ENCODE measurements around the gene DAAM1. TPM values are rescaled to one million over a fixed set of nuclear protein-coding genes. Genes with fewer than 3 reads are reported as not detected.

Gene DAAM1
- polyA plus RNA-seq, 1 experiment, result 9.8 TPM

DNA sequence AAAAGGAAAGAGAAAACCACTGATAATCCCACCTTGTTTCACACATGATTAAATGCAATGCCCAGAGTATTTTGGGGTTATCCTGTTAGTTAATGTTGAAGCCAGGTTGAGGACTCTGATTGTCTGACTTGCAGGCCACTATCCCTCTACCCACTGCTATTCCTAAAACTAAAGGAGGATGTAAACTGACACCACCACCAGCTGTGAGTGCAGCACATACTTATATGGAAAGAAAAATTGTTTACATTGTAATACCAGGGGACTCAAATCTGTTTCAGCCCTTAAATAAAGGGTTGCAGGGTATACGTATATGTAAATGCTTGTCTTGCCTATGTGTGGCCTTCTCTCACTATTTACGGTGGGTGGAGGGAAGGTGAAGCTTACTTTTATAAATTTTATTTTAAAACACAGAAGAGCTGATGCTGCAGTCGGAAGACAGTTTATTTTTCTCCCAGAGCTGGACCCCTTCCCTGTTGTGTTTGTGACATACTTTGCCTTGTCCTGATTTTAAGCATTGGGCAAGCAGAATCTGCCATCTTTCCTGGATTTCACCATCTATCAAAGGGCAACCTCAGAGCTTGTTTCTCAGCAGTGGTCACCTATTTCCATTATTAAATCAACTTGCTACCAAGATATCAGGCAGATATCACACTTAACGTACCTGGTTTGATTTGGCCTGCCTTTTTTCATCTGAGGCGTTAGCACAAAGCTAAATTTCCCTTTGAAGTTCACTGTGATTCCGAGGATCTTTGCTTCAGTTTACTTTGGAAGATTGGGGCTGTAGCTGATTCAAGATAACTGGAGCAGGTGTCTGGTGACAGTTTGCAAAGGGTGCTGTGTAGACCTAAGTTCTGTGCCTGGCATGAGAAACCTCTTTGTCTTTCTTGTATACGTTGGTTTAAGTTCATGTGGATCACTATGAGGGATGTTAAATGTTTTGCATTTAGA, 25.2 kb downstream of the DAAM1 start:
- ChIA-PET CTCF (interaction anchor here (0.8 to 1.4 kb wide), 3 partner anchors 23 to 230 kb away, joined by 3 to 4 read pairs (median 3); no protein-coding TSS in a partner anchor), POLR2A (interaction anchor here (0.6 to 1.9 kb wide), 5 partner anchors 10 to 120 kb away, joined by 3 to 10 read pairs (median 5); partner anchors contain the start of gene DAAM1)
- Histone ChIP-seq H3K27me3 (ENCODE audit: control insufficient read depth, insufficient read depth, low read length) (no peaks in the 10 kb centered on the region), H3K9me3 (ENCODE audit: control insufficient read depth, insufficient read depth, low read length) (no peaks in the 10 kb centered on the region), H3K27ac (ENCODE audit: low read depth, low read length) (no peak overlapping the region), H3K4me3 (ENCODE audit: low read depth, low read length) (no peak overlapping the region)
- DNase-seq (ENCODE audit: low read depth, low spot score), result peak; percentile 23
- TF ChIP-seq, protein P1, sequence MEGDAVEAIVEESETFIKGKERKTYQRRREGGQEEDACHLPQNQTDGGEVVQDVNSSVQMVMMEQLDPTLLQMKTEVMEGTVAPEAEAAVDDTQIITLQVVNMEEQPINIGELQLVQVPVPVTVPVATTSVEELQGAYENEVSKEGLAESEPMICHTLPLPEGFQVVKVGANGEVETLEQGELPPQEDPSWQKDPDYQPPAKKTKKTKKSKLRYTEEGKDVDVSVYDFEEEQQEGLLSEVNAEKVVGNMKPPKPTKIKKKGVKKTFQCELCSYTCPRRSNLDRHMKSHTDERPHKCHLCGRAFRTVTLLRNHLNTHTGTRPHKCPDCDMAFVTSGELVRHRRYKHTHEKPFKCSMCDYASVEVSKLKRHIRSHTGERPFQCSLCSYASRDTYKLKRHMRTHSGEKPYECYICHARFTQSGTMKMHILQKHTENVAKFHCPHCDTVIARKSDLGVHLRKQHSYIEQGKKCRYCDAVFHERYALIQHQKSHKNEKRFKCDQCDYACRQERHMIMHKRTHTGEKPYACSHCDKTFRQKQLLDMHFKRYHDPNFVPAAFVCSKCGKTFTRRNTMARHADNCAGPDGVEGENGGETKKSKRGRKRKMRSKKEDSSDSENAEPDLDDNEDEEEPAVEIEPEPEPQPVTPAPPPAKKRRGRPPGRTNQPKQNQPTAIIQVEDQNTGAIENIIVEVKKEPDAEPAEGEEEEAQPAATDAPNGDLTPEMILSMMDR (IDR thresholded peaks at IDR 0.05; ENCODE audit: low read depth, low read length), result no peak

DNA sequence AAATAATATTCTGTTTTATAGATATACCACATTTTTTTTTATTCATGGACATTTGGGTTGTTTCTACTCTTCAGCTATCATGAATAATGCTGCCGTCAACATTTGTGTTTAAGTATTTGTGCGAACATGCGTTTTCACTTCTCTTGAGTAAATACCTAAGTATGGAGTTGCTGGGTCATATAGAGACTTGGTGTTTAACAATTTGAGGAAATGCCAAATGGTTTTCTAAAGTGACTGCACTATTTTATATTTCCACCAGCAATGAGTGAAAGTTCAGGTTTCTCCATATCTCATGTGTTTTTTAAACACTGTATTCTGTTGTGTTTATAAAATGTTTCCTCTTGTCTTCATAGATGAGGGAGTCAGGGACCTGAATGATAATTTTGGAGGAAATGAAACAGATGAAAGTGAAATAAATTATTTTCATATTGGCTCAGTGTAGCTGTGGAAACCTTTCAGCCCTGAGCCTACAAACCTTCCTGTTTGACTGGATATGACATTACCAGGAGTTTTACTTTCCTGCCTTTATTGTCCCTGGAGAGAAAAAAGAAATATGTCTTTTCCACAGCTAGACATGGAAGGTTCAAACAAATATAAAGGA, 26.3 kb downstream of the DAAM1 start:
- no peak for DNase-seq (ENCODE audit: low read depth, low spot score)
- H3K27me3 ChIP-seq (ENCODE audit: control insufficient read depth, insufficient read depth, low read length), result no peaks in the 10 kb centered on the region
- no peak overlapping the region for H3K27ac ChIP-seq (ENCODE audit: low read depth, low read length)
- H3K4me3 ChIP-seq (ENCODE audit: low read depth, low read length), result no peak overlapping the region
- no peaks in the 10 kb centered on the region for H3K9me3 ChIP-seq (ENCODE audit: control insufficient read depth, insufficient read depth, low read length)
- ChIA-PET POLR2A (no interaction called here), CTCF (interaction anchor here (1.3 kb wide), 1 partner anchor 91 kb away, joined by 3 read pairs; no protein-coding TSS in a partner anchor)
- TF ChIP-seq, protein P1 (IDR thresholded peaks at IDR 0.05; ENCODE audit: low read depth, low read length), result no peak

DNA sequence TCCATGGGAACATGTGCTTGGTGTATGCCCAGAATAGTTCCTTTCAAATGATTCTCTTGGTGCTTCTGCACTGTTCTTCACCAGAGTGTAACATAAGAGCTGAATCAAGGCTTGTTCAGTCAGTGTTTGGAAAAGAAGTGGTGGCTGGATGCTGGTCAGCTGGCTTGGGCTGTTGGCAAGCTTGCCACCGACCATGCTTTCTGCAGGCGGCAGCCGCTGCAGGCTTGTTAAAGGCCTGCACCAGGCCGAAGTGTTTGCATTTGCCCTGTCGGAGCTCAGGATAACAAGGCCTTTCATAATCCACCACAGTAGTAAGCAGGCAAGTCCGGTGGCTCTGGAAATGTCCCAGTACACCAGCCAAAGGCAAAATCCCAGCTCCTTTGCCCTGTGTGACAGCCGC, 26.9 kb downstream of the DAAM1 start:
- Histone ChIP-seq H3K4me3 (ENCODE audit: low read depth, low read length) (no peak overlapping the region), H3K27me3 (ENCODE audit: control insufficient read depth, insufficient read depth, low read length) (no peaks in the 10 kb centered on the region), H3K27ac (ENCODE audit: low read depth, low read length) (no peak overlapping the region), H3K9me3 (ENCODE audit: control insufficient read depth, insufficient read depth, low read length) (no peaks in the 10 kb centered on the region)
- TF ChIP-seq, protein P1 (IDR thresholded peaks at IDR 0.05; ENCODE audit: low read depth, low read length), result no peak
- peak; percentile 47 for DNase-seq (ENCODE audit: low read depth, low spot score)
- POLR2A ChIA-PET, result no interaction called here
- CTCF ChIA-PET, result interaction anchor here (1.3 kb wide), 1 partner anchor 92 kb away, joined by 3 read pairs; no protein-coding TSS in a partner anchor

DNA sequence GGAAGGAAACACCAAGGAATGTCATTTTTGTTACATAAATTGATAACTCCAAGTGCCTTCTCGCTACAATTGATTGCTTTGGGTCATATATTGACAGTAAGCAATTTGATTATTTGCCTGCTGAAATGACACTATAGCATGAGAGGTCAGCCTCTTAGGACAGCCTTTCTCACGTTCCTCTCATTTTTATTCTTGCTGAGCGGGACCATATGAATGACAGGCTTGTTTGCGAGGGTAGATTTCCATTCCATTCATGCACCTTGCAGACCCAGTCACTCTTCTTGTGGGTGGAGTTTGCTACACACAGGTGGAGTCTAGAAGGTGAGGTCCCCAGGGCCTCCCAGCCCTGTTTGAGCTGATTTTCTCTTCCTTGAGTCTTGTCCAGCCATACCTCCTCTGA, 27.3 kb downstream of the DAAM1 start:
- Histone ChIP-seq H3K9me3 (ENCODE audit: control insufficient read depth, insufficient read depth, low read length) (no peaks in the 10 kb centered on the region), H3K27ac (ENCODE audit: low read depth, low read length) (no peak overlapping the region), H3K27me3 (ENCODE audit: control insufficient read depth, insufficient read depth, low read length) (no peaks in the 10 kb centered on the region), H3K4me3 (ENCODE audit: low read depth, low read length) (no peak overlapping the region)
- DNase-seq (ENCODE audit: low read depth, low spot score), result no peak
- ChIA-PET POLR2A (no interaction called here), CTCF (interaction anchor here (1.3 kb wide), 1 partner anchor 92 kb away, joined by 3 read pairs; no protein-coding TSS in a partner anchor)
- TF ChIP-seq, protein P1 (IDR thresholded peaks at IDR 0.05; ENCODE audit: low read depth, low read length), result no peak

DNA sequence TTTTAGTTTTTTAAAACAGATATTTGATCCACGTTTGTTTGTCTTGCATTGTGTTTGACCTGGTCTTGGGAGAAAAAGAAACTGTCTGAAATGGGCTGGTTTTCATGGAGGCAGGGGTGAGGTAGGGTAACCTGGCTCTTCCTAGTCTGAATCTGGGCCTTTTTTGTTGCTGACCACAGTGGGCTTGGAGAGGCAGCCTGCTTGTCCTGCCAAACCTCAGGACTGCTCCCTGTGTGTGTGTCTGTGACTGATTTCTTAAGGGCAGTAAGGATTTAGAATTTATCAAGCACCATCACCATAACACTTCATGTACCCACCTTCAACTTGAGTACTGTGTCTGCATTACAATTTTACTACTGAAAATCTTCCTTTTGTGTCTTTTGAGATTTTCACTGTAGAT, 28.5 kb downstream of the DAAM1 start:
- POLR2A ChIA-PET, result no interaction called here
- no peak for DNase-seq (ENCODE audit: low read depth, low spot score)
- H3K27me3 ChIP-seq (ENCODE audit: control insufficient read depth, insufficient read depth, low read length), result no peaks in the 10 kb centered on the region
- CTCF ChIA-PET, result no interaction called here
- TF ChIP-seq, protein P1 (IDR thresholded peaks at IDR 0.05; ENCODE audit: low read depth, low read length), result no peak
- no peaks in the 10 kb centered on the region for H3K9me3 ChIP-seq (ENCODE audit: control insufficient read depth, insufficient read depth, low read length)
- no peak overlapping the region for H3K27ac ChIP-seq (ENCODE audit: low read depth, low read length)
- H3K4me3 ChIP-seq (ENCODE audit: low read depth, low read length), result no peak overlapping the region

Measured in AG04450 (cell line).